ENCODE data around the gene GPR39. TPM values are rescaled to one million over a fixed set of nuclear protein-coding genes. Genes with fewer than 3 reads are reported as not detected.

The GPR39 gene
- total RNA-seq, 1 donor from 2014 or later: 9.0 TPM

GRCh38 chr2:132581591-132581990, 165.0 kb downstream of the GPR39 start:
- TF ChIP-seq, protein P1, sequence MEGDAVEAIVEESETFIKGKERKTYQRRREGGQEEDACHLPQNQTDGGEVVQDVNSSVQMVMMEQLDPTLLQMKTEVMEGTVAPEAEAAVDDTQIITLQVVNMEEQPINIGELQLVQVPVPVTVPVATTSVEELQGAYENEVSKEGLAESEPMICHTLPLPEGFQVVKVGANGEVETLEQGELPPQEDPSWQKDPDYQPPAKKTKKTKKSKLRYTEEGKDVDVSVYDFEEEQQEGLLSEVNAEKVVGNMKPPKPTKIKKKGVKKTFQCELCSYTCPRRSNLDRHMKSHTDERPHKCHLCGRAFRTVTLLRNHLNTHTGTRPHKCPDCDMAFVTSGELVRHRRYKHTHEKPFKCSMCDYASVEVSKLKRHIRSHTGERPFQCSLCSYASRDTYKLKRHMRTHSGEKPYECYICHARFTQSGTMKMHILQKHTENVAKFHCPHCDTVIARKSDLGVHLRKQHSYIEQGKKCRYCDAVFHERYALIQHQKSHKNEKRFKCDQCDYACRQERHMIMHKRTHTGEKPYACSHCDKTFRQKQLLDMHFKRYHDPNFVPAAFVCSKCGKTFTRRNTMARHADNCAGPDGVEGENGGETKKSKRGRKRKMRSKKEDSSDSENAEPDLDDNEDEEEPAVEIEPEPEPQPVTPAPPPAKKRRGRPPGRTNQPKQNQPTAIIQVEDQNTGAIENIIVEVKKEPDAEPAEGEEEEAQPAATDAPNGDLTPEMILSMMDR (conservative IDR thresholded peaks at IDR 0.05; ENCODE audit: low read depth, low read length): no peak
- H3K4me3 ChIP-seq (ENCODE audit: low read depth, low read length): no peak overlapping the region
- DNase-seq (ENCODE audit: low read depth): no peak

- DNase-seq (ENCODE audit: low read depth): no peak
- TF ChIP-seq, protein P1 (conservative IDR thresholded peaks at IDR 0.05; ENCODE audit: low read depth, low read length): no peak
- H3K4me3 ChIP-seq (ENCODE audit: low read depth, low read length): no peak overlapping the region
These were observed 165.6 kb downstream of the GPR39 start for GRCh38 chr2:132581991-132582738.

DNA sequence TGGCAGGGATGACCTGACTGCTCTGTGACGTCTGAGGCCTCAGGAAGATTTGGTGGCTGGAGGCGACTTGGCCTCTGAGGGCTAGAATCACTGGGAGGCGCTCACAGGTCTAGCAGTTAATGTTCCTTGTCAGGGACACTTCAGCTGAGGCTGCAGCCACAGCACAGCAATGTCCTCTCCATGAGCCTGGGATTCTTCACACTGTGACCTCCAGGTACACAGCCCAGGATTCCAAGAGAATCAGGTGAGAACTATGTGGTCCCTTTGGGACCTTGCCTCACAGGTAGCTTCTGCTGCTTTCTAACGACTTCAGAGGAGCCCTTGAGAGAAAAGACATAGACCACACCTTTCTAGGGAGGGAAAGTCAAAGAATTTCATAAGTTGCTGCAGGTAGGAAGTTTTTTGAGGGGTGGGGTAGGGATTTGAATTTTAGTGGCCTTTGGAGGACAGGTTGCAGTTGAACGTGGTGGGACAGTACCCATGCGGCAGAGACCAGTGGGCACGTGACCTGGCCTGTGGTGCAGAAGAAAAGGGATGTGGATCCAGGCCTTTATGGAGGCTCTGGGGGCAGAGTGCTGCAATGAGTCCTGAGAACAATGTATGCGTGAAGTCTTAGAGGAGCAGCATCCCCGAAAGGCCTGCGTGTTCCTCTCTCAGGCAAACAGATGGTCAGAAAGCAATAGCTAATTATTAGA, 167.2 kb downstream of the GPR39 start:
- no peak overlapping the region for H3K4me3 ChIP-seq (ENCODE audit: low read depth, low read length)
- no peak for DNase-seq (ENCODE audit: low read depth)
- TF ChIP-seq, protein P1 (conservative IDR thresholded peaks at IDR 0.05; ENCODE audit: low read depth, low read length): no peak

- H3K4me3 ChIP-seq (ENCODE audit: low read depth, low read length): no peak overlapping the region
- DNase-seq (ENCODE audit: low read depth): no peak
- TF ChIP-seq, protein P1 (conservative IDR thresholded peaks at IDR 0.05; ENCODE audit: low read depth, low read length): no peak
These were observed 168.6 kb downstream of the GPR39 start for GRCh38 chr2:132584976-132585817.

- no peak overlapping the region for H3K4me3 ChIP-seq (ENCODE audit: low read depth, low read length)
- TF ChIP-seq, protein P1 (conservative IDR thresholded peaks at IDR 0.05; ENCODE audit: low read depth, low read length): no peak
- DNase-seq (ENCODE audit: low read depth): no peak
These were observed 169.5 kb downstream of the GPR39 start for GRCh38 chr2:132586101-132586511.

DNA sequence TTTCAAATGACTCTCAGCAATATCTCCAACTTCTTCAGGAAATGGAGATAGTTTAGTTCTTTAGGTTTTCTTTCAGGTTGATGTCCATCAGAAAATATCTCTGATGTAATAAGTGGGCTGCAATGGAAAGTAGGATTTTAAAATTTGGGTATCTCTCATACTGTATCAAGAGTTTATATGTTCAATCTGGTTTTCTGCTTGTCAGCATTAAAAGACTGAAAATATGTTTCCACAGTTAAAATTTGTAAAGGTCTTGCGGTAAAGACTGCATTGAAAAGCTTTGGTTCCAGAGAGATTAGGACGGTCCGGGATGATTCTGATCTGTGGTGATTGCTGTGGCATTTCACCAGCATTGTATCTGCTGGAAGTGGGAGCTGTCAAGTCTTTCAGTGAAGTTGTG, 170.2 kb downstream of the GPR39 start:
- TF ChIP-seq, protein P1 (conservative IDR thresholded peaks at IDR 0.05; ENCODE audit: low read depth, low read length): no peak
- no peak overlapping the region for H3K4me3 ChIP-seq (ENCODE audit: low read depth, low read length)
- no peak for DNase-seq (ENCODE audit: low read depth)
